Stimulated activated CD8-positive, alpha-beta memory T cell treated with anti-CD3 and anti-CD28 coated beads, Interleukin-4, amount 100 ng/mL, for 24 hours (primary cell): ENCODE measurements around the gene FOXB2.
"Not testable (repeated sequence)": the region's sequence is repeated elsewhere in the genome, so short reads cannot be mapped to it uniquely, and the experiment has no call there.

Source experiments
- DNase-seq: peaks from one replicate; pipeline ENCODE4 v3.0.0-alpha.2; 2020; ENCODE audit warnings: low read depth

The FOXB2 gene

DNA sequence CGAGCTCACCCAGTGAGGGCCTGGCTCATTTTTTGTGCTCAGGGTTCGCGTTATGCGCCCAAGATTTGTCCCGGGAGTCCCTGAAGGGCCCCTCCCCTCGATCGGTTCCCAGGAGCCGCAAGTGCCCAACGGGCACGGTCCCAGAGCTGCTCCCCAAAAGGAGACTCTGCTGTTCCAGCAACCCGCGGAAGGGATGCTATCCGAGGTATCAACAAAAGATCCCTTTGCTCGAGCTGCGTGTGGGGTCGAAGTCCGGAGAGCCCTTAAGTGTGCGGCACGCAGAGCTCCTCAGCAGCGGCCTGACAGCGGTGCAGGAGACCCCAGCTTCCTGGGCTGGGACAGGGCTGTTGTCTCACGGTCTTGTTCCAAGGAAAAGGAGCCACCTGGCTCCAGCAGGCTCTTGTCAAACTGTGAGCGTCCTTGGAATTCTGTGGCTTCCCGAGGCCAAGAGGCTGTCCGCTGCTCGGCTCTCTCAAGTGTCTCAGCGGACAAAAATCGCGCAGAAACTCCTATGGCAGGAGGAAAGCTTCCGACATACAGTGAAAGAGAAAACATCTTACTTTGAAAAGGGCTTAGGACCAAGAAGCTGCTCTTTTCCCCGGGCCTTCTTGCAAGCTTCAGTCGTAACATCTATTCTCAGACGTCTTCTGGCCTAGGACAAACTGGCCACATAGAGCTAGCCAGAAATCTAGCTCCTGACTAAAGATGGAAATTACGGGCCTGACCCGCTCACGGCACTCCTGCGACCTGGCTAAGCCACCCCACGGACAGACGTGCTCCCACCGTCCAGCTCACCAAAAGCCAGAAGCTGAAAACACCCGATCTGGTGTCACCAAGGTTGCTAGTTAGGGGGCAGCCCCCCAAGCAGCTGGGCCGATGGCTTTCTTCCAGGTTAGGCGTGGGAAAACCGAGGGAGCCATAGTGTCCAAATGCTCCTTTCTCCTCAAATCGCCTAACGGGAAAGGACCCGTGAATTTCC, 2.6 kb upstream of the FOXB2 start:
- no peak for DNase-seq

GRCh38 chr9:77017505-77017894, 2.0 kb upstream of the FOXB2 start:
- no peak for DNase-seq

DNA sequence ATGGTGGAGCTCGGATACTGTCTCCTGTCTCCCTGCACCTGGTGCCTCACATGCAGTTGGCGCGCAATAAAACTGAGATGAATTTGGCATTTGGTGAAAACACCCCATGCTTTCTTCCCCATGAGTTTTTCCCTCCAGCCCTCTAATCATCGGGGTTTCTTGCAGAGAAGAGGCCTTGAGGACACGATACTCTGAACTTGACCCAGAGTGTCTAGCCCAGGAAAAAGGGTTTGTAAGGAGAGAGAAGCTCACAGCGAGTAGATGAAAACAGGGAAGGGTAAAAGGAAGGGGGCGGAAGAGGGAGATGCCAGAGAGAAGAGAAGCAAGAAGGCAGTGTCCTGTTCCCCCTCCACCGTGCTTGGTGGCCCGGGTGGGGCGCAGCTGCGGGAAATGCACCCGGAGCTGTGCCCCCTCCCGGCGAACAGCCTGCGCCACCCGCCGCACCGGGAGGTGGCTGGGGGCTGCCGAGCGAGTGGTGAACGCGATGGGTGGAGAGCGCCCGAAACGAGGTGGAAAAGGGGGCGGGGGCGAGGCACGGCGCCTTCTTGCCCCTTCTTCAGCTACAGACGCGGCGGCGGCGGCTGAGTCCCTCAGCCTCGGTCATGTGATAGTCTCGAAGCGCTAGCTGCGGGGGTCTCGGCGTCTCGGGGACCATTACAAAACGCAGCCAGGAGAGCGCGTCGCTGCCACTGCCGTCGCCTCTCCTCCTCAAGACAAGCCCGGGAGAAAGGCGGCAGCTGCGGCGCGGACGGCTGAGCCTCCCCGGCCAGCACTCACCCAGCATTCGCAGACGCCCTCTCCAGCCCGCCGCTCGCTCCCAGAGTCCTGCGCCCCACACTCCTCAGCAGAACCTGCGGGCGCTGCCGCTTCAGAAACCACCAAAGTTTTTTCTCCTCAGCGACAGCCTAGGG, 1.1 kb upstream of the FOXB2 start:
- no peak for DNase-seq

- no peak for DNase-seq
Observed at GRCh38 chr9:77018969-77019235, 553 bp upstream of the FOXB2 start.

DNA sequence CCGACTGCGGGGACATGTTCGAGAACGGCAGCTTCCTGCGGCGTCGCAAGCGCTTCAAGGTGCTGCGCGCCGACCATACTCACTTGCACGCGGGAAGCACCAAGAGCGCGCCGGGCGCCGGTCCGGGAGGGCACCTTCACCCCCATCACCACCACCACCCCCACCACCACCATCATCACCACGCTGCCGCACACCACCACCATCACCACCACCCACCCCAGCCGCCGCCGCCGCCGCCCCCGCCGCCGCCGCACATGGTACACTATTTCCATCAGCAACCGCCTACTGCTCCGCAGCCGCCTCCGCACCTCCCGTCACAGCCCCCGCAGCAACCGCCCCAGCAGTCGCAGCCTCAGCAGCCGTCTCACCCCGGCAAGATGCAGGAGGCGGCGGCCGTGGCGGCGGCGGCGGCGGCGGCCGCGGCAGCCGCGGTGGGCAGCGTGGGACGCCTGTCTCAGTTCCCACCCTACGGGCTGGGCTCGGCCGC, 514 bp downstream of the FOXB2 start:
- DNase-seq = no peak

- DNase-seq = no peak
Observed at GRCh38 chr9:77020413-77021290, 1.2 kb downstream of the FOXB2 start.

- no peak for DNase-seq
Observed at GRCh38 chr9:77021291-77021894, 1.9 kb downstream of the FOXB2 start.

DNA sequence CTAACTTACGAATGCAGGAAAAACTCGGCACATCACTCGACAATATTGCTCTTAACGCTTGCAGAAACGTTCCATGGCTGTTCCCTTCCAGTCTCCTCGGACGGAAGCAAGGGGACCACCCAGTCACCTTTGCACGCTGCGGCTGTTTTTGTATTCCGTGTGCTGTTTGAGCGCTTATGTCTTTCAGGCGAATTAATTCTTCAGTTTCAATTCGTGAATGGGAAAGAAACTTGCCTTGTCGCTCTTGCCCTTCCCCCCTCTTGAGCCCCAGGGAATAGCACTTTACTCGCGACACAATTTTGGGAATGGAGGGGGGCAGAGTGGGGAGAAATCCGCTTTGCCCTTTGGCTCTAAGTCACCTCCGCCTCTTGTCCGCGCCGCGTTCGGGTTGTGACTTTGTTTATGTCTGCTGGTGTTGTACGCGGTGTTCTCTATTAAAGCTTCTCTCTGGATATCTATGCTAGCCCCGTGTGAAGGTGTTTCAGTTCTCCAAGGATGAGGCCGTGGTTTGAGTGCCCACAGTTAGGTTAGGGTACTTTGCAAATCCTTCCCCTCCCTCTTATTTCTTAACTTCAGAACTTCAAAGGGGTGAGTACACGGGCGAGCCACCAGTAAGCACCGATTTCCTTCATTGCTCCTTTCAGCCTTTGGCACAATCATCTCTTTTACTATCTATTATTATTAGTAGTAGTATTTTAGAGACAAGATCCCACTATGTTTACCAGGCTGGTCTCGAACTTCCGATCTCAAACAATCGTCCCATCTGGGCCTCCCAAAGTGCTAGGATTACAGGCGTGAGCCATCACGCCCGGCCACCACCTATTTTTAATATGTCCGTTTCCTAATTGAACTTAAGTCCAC, 2.7 kb downstream of the FOXB2 start:
- no peak for DNase-seq

GRCh38 chr9:77022783-77023440, 3.5 kb downstream of the FOXB2 start:
- no peak for DNase-seq

DNA sequence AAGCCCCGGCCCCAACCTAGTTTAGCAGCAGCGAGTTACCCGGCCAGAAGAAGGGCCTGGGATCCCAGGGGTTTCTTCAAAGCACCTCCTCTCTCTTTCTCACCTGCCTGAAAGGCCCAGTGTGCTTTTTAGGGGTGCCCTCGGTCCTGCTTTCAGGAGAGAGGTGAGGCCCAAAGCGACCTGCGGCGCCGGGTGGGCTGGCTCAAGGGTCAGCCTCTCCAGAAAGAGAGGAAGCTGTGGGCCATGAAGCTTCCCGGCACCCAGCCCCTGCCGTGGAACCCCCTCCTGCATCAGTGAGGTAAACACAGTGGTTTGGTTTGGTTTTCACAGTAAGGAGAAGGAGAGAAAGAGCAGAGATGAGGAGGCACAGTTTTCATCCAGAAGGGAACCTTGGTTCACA, 4.3 kb downstream of the FOXB2 start:
- DNase-seq = no peak

DNA sequence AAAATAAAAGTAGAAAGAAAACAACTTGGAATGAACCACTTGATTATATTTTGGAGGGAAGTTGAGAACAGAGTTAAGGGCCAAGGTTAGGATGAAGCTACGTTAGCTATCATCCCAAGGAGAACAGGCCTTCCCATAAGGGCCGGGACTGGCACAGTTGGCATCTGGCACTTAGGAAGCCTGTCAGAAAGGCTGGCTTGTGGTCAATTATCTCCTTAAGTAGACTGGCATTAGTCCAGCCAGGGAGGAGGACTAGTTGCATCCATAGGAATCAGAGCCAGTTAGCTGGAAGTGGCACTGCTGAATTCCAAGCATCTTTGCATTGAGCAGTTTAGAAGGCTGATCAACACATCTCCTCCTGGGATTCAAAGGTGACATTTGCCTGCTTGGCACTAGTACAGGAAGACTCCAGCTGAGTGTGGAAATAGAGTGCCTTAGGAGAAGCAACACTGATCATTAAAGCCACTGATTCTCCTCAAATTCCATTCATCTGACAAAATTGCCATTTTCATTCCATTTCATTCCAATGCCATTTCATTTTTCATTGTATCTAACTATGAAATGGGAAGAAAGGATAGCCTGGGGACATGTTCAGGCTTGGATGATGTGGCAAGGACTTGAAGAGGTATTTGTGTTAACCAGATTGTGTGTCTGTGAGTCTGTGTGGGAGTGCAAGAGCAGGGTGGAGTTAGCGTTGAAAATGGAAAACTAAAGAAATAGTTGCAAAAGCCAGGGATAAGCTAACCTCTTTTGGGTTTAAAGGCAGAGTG, 5.5 kb downstream of the FOXB2 start:
- DNase-seq = no peak

GRCh38 chr9:77028478-77028877, 9.0 kb downstream of the FOXB2 start:
- DNase-seq = no peak

DNA sequence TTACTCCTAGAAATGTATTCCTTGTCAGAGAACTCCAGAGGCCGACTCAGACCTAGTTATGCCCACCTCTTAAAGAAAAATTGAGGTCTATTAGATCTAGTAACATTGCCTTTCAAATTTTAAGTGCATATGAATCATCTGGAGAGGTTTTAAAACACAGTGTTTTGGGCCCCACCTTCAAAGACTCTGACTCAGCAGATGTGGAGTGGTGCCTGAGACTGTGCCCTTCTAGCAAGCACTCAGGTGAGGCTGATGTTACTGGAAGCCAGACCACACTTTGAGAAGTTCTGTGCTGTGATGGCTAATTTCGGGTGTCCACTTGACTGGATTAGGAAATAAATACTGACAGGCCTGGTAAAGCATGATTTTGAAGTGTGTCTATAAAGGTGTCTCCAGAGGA, 10.6 kb downstream of the FOXB2 start:
- DNase-seq = no peak

GRCh38 chr9:77038281-77039036, 19.0 kb downstream of the FOXB2 start:
- no peak for DNase-seq

GRCh38 chr9:77040340-77040739, 20.9 kb downstream of the FOXB2 start:
- DNase-seq = no peak

DNA sequence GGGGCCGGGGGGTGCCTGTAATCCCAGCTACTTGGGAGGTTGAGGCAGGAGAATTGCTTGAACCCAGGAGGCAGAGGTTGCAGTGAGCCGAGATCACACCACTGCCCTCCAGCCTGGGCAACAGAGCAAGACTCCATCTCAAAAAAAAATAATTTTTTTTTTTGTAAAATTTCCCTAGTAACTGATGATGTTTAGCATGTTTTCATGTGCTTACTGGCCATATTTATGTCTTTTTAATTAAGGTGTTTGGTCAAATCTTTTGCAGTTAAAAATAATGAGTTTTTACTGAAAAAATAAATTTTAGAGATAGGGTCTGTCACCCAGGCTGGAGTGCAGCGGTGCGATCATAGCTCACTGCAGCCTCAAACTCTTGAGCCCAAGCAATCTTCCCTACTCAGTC, 24.3 kb downstream of the FOXB2 start:
- DNase-seq = not testable (repeated sequence)

- DNase-seq = not testable (repeated sequence)
Observed at GRCh38 chr9:77060681-77061080, 41.2 kb downstream of the FOXB2 start.

DNA sequence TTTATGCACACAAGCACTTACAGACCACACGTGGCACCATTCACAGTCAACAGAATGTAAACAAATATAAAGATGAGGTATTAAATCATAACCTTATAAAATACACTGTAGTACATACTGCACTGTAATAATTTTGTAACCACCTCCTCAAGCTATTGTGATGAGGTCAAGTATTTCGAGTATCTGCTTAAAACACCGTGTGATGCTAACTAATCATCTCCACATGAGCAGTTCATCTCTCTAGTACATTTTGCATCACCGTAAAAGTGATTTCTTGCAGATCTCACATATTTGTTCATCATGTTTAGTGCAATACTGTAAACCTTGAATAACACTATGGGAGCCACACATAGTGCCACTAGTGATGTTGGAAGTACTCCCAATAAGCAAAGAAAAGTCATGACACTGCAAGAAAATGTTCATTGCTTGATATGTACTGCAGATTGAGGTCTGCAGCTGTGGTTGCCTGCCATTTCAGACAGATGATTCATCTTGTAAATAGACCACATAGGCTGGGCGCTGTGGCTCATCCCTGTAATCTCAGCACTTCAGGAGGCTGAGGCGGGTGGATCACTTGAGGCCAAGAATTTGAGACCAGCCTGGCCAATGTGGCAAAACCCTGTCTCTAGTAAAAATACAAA, 44.3 kb downstream of the FOXB2 start:
- DNase-seq = no peak
